HG02610 (cell line): Measurements from ENCODE around the gene PHOX2B.
"Not testable (repeated sequence)": the region's sequence is repeated elsewhere in the genome, so short reads cannot be mapped to it uniquely, and the experiment has no call there.

Source experiments
- ATAC-seq: cut with Tn5 transposase; IDR thresholded peaks from one replicate; pipeline ENCODE4 v1.9.1; 2021; ENCODE audit warnings: mild to moderate bottlenecking, moderate library complexity; ENCODE audit not compliant: unreplicated experiment

The PHOX2B gene

DNA sequence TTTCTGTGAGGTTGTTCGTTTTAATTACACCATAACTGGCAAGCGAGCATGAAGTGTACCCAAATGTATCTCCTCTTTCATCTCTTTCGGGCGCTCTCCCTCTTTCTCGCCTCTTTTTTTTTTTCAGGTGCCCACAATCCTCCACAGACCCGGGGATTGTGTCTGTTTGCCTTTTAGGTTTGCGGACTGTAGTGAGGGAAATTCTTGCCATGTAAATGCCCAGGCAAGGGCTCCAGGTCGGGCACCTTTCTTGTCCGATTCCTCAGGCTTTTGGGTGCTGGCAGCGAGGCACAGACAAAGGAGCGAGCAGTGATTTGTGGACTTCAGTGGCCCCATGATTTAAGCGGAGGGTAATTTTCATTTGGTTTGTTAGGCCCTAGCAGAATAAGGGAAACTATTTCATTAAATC lies 1.1 kb upstream of the PHOX2B start:
- no peak for ATAC-seq

GRCh38 chr4:41748074-41748570 lies 403 bp downstream of the PHOX2B start:
- no peak for ATAC-seq

DNA sequence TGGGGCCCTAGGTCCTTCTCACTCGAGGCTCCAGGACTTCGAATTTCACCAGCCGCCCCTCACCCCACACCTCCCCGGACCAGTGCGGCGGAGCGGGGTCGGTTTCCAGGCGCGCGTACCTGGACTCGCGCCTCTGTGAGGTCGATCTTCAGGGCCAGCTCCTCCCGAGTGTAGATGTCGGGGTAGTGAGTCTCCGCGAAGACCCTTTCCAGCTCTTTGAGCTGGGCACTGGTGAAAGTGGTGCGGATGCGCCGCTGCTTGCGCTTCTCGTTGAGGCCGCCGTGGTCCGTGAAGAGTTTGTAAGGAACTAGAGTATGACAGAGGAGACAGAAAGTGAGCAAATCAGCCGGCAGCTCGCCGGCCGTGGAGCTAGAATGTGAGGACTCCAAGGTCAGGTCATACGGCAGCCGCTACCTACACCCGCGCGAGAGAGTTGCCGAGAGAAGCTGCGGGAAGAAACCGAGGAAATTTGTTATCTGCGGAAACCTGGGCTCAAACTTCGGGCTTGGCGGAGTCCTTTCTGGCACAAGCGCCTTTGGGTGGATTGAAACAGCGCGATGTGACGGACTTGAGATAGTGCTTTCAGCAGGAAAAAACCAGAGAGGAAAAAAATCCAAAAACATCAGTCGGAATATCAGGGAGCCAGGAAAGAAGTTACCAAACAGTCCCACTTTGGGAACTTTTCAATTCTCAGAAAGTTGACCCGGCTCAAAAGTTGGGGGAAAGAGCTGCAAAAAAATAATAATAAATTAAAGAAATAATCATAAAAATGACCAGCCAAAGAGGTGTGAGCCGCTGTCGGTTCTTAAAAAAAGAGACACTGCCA lies 1.1 kb downstream of the PHOX2B start:
- no peak for ATAC-seq

DNA sequence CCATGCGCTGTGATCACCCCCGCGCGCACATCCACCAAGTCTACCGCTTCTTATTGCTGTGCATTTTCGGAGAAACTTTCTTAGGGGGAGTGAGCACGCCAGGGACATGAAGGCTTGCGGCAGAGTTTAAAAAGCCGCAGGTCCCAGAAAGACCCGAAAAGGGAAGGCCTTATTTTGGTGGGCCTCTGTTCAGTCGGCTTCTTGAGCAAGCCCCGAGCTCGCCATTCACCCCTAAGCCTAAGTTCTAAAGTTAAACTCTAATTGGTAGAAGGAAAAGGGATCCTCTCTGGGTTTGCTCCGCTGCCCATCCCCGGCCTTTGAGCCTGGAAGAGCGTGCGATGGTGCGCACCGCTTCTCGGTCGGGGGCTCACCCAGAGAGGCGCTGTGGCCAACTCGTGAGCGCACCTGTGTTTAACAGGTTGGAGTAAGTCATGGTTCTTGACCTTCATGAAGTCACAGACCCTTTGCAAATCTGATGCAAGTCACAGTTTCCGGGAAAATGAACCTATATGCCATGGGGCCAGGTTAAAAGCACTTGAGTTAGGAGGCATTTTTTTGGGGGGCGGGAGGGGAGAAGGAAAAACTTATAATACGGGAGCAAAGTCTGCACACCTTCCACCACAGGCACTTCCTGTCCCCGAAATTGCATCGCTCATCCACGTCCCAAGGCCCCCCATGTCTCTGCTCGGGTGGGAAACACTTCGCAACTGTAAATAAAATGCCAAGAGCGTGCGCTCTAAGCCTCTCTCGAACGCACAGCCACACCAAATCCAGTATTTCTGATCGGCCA lies 1.9 kb downstream of the PHOX2B start:
- ATAC-seq = no peak

DNA sequence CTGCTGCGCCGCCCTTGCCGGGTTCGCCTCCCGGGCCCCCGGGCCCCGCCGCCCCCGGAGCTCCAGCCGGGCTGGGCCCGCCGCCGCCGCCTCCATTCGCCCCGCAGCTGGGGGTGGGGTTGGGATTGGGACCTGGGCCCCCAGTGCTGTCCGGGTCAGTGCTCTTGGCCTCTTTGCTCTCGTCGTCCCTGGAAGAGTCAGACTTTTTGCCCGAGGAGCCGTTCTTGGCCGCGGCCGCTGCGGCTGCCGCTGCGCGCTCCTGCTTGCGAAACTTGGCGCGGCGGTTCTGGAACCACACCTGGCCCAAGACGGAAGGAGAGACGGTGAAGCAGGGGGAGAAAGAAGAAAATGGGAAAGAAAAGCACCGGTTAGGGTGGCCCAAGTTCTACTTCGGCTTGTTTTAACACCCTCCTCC lies 2.5 kb downstream of the PHOX2B start:
- ATAC-seq = no peak

GRCh38 chr4:41745292-41746024 lies 3.1 kb downstream of the PHOX2B start:
- no peak for ATAC-seq

DNA sequence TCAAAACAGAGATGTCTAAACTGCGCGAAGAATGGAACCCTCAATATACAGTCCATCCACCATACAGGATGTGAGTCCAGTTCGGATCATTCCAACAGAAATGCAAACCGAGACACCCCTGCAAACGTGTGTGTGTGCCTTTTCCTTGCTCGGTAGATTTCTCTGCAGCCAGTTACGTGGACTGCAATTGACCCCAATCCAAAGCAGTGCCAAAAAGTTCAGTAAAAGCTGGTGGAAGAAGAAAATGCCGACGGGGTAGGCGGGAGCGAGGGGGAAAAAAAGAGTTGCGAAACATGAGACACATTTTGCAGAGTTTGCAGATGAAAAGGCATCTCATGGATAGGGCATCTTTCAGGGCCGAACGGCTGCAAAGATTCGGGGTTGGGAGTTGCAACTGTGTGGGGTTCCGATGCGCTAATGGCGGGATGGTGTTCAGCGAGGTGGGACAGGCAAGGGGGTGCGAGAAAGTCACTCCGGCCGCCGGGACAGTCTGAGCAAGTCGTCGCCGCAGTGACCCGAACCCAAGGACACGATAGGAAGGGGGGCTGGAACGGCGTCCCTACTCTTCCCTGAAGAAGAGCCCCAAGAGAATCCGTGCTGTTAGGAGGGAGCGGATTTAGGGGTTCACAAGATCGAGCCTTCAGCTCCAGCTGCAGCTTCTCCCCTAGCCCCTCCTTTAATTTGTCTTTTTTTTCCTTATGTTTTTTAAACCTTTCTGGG lies 3.8 kb downstream of the PHOX2B start:
- ATAC-seq = no peak

- ATAC-seq = no peak
Observed at GRCh38 chr4:41741354-41741753, 7.2 kb downstream of the PHOX2B start.

- ATAC-seq = not testable (repeated sequence)
Observed at GRCh38 chr4:41737491-41737890, 11.0 kb downstream of the PHOX2B start.

- ATAC-seq = no peak
Observed at GRCh38 chr4:41734371-41734770, 14.2 kb downstream of the PHOX2B start.

DNA sequence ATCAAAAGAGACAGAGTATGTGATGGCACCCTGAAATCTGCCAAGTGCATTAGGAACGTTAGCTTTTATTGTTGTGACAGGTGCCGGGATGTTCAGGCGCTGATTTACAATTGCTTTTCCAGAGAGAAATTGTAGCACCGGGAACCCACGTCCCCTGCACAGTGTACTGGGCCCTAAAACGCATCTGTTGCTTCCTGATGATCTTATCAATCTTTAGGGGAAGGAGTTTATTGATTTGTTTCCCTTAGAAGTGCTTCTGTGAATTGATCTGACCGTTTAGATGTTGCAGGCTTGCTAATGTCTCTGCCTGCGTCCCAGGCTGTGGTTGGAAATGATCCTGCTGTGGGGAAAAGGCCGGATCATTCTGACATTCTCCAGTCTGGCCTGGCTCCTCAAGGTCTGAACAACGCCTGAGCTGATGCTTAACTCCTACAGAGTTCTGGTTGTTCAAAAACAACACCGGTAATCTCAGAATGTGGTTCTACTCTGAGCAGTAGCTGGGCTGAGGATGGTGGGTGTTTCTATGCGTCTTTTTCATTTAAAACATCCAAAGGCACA lies 16.9 kb downstream of the PHOX2B start:
- no peak for ATAC-seq

- ATAC-seq = no peak
Observed at GRCh38 chr4:41728573-41728913, 20.0 kb downstream of the PHOX2B start.

DNA sequence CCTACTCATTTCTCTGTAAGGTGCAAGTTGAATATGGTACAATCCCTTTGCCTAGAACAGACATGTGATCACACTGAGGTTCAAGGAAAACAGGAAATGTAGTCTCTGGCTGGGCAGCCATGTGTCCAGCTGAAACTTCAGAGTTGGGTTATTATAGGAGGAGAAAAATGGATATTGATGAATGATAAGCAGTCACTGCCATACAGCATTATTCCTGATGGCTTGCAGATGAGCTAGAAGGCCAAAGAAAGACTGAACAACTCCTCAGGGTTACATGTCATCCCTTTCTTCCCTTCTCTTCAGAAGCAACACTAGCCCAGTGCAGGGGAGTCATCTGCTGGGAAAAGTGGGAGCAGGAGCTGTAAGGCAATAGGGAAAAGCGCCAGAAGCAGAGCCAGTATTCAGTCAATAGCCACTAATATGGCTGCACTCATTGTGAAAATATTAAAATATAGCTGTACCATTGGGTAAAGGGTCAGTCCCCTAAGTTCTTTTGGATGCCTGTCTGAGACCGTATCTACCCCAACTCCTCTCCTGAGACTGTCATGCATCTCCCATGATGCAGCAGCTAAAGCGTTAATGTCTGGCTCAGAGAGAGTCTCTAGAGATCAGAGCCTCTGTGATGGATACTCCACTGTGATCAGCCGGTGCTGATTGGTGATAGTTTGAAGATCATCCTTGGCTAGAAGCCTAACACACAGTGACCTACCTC lies 20.5 kb downstream of the PHOX2B start:
- no peak for ATAC-seq

DNA sequence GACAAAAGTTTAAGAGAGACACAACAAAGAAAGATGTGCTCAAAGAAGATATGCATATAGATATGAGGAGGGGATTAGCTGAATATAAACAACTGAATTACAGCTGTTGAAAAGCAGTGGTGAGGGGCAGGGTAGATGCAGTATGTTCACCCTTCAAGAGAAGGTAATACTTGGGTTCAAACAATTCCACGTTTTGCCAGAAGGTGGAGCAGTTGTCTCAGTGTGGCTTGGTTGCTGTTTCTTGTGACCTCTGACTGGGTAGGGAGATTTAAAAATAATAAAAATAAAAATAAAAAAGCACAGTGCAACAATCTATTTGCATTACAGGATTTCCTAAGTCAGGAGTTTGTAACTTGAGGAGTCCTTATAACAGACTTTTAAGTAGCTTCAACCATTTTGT lies 23.3 kb downstream of the PHOX2B start:
- no peak for ATAC-seq

DNA sequence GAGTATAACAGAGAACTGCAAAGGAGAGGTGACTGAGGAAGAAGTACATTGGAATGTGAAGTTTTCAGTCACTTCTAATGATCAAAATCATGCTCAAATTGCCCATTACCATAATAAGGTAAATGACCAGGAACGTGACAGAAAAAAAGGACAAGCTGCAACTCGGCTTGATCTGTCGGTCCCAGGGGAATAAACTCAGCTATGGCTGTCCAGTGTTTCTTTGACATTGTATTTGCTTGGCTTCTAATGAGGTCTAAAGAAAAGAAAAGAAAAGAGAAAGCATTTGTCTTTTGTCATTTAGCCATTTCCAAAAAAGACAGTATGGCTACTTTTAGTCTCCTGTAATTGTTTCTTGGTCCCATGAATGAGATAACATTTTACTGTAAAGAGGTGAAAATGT lies 25.2 kb downstream of the PHOX2B start:
- ATAC-seq = no peak

DNA sequence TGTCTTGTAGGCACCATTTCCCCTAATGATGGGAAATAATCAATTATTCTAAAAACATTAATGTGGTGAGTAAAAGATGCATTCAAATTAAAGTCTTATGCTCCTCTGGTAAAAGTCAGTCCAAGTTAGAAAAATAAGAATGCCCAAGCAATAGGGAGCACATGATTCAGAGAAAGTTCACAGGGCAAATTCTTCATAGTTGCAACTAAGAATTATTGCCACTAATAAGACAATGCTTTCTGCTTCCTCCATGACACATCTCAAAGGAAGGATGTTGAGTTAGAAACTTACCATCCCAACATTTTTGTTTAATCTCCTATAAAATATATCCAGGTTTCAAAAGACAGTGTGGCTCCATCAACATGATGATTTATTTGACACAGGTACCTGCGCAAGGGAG lies 26.3 kb downstream of the PHOX2B start:
- ATAC-seq = no peak

DNA sequence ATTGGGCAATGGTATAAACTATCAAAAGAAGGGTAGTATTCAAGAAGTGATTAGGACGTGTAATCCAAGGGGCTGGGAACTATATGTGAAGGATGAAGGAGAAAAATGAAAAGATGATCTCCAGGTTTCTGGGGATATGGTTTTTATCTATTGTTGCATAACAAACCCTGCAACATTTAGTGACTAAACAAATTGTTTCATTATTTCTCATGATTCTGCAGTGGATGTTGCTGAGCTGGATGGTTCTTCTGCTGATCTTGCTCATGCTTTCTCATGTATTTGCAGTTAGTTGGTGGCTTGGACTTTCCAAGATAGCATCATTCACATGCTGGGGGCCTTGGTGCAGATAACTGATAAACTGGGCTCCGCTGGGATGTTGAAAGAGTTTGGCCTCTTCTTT lies 29.1 kb downstream of the PHOX2B start:
- no peak for ATAC-seq

DNA sequence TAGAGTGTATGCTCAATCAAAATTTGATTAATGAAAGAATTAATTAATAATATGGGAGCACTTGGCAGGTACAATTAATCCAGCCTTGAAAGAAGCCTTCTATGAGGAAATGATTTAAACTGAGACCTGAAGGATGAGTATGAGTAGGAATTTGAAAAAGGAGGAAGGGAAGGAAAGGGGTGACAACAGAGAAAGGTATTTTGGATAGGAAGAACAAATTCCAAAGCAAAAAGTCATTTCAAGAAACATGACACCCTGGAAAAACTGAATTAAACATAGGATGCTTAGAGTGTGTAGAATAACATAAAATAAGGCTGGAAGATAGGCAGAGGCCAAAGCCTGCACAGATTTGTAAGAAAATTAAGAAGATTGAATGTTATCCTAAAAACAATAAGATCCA lies 29.6 kb downstream of the PHOX2B start:
- ATAC-seq = no peak

DNA sequence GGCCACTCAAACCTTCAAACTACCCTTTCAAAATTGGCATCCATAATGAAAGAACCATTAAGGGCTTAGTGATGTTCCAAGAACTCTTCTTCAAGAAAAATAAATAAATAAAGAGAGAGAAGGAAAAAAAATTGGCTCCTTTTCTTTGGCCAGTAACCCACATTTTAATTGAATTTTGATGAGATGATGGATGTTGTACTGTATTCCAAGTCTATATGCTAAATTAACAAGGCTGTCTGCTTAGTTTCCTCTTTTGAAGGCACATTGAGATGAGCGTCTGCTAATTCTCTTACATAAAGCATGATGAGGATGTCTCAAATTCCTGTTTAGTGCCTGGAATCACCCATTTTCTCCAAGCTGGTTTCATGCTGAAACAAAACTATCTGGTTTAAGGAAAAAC lies 33.4 kb downstream of the PHOX2B start:
- ATAC-seq = no peak
